ENCODE results near the gene CDC42. TPM values are rescaled to one million over a fixed set of nuclear protein-coding genes. Genes with fewer than 3 reads are reported as not detected.

Gene CDC42
- total RNA-seq, 2 experiments from 2014 or later: 318 to 322 TPM

DNA sequence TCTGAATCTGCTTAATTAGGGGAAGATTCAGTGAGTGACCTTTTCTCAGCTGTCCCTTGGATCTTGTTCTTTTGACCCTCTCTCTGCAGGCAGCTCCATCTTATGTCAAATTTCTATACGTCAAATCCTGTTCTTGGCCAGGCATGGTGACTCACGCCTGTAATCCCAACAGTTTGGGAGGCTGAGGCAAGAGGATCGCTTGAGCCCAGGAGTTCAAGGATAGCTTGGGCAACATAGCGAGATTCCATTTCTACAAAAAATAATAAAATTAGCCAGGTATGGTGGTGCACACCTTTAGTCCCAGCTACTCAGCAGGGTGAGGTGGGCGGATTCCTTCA lies 12.3 kb upstream of the CDC42 start:
- Mint-ChIP-seq H3K4me3 (peak overlapping the region; percentile 69), H3K36me3 (ENCODE audit: low read depth) (no peaks in the 10 kb centered on the region), H3K27ac (peak overlapping the region; percentile 97), H3K27me3 (ENCODE audit: low read depth) (no peaks in the 10 kb centered on the region), H3K9me3 (peaks cover under 1% of the 10 kb centered on the region), H3K4me1 (ENCODE audit: low read depth) (peaks cover 56% of the 10 kb centered on the region)
- DNase-seq: no peak
- intact Hi-C loops (cut with micrococcal nuclease): loop anchor here (1.0 kb wide), 2 partner anchors 8 to 13 kb away; no protein-coding TSS in a partner anchor
- CTCF ChIA-PET: interaction anchor here (0.7 to 3.2 kb wide), 6 partner anchors 9 to 42 kb away, joined by 3 to 27 read pairs (median 6); partner anchors contain the start of gene CDC42

DNA sequence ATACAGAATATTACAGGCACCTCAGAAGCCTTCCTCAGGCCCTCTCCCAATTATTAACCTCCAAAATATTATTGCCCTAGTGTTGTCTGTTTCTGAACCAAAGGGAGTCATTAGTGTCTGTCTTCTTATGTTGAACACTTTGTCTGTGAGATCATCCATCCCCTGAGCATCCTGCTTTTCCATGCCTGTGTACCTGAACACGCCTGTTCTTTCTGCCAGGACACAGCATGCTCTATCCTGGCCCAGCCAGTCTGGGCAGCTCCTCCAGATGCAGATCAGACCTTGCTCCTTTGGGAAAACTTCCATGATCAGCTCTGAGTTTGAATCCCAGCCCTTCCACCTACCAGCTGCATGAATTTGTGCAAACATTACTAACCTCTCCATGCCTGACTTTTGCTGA lies 11.0 kb upstream of the CDC42 start:
- DNase-seq: no peak
- Mint-ChIP-seq H3K27ac (peak overlapping the region; percentile 97), H3K4me1 (ENCODE audit: low read depth) (peaks cover 58% of the 10 kb centered on the region), H3K4me3 (no peak overlapping the region), H3K27me3 (ENCODE audit: low read depth) (no peaks in the 10 kb centered on the region), H3K9me3 (peaks cover 4% of the 10 kb centered on the region), H3K36me3 (ENCODE audit: low read depth) (peaks cover 1% of the 10 kb centered on the region)
- intact Hi-C loops (cut with micrococcal nuclease): no loop called here
- CTCF ChIA-PET: interaction anchor here (0.6 kb wide), 1 partner anchor 22 kb away, joined by 8 read pairs; no protein-coding TSS in a partner anchor

DNA sequence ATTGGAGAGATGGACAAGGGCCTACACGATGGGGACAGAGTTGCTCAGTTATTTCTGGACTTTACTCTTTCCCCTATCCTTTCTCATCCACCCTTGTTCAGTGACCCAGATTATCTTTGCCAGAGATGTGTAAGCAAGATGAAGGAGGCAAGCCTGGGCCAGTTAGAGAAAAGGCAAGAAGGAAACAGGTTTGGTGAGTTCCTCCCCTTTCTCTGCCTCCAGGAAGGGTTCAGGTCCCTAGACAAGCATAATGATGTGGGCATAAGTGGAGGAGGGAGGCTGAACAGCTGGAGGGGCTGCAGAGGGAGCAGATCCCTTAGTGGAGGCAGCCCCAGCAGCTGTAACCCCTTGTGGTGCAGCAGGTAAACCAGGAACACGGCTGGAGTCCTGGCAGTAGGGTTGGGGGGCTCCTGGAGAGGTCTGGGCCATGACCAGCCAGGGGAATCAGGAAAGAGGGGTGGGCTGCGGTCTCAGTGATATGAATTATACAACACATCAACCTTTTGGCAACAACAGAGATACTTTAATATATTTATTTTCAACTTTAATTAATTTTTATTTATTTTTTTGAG lies 9.2 kb upstream of the CDC42 start:
- H3K27me3 Mint-ChIP-seq (ENCODE audit: low read depth): no peaks in the 10 kb centered on the region
- no peak overlapping the region for H3K4me3 Mint-ChIP-seq
- CTCF ChIA-PET: no interaction called here
- H3K36me3 Mint-ChIP-seq (ENCODE audit: low read depth): peaks cover 1% of the 10 kb centered on the region
- peak overlapping the region; percentile 44 for H3K27ac Mint-ChIP-seq
- peaks cover 60% of the 10 kb centered on the region for H3K4me1 Mint-ChIP-seq (ENCODE audit: low read depth)
- H3K9me3 Mint-ChIP-seq: peaks cover 4% of the 10 kb centered on the region
- DNase-seq: no peak
- intact Hi-C loops (cut with micrococcal nuclease): no loop called here

DNA sequence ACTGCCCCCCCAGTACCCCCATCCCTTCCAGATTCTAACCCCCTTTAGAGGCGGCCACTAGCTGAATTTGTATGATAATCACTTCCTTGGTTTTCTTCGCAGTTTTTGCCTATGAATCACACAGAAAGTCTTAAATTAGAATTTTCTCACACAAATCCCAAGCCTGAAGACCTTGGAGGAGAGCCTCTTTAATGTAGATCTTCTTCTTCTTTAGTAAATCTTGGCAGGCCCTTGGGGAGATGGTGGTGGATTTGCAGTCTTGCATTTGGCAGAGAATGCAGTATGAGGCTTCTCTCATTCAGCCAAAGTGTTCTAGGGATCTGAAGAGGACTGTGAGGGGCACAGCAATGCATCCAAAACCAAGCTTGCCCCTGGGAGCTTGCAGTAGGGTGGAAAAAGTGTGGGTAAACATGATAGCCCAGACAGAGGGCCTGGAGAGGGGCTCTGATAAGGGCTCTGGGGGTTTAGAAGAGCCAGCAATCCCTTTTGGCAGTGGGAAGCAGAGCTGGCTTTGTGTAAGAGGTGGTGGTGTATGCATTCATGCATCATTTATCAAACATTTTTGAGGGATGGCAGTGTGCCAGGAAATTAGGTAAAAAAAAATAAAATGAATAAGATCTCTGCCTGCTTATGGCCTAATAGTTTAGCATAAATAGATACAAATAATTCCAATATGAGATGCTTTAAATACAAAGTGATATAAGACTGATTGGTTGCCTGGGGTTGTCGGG lies 7.7 kb upstream of the CDC42 start:
- H3K36me3 Mint-ChIP-seq (ENCODE audit: low read depth): peaks cover 1% of the 10 kb centered on the region
- intact Hi-C loops (cut with micrococcal nuclease): no loop called here
- H3K27ac Mint-ChIP-seq: peak overlapping the region; percentile 2
- CTCF ChIA-PET: no interaction called here
- peaks cover 63% of the 10 kb centered on the region for H3K4me1 Mint-ChIP-seq (ENCODE audit: low read depth)
- peaks cover 4% of the 10 kb centered on the region for H3K9me3 Mint-ChIP-seq
- no peaks in the 10 kb centered on the region for H3K27me3 Mint-ChIP-seq (ENCODE audit: low read depth)
- H3K4me3 Mint-ChIP-seq: no peak overlapping the region
- no peak for DNase-seq

DNA sequence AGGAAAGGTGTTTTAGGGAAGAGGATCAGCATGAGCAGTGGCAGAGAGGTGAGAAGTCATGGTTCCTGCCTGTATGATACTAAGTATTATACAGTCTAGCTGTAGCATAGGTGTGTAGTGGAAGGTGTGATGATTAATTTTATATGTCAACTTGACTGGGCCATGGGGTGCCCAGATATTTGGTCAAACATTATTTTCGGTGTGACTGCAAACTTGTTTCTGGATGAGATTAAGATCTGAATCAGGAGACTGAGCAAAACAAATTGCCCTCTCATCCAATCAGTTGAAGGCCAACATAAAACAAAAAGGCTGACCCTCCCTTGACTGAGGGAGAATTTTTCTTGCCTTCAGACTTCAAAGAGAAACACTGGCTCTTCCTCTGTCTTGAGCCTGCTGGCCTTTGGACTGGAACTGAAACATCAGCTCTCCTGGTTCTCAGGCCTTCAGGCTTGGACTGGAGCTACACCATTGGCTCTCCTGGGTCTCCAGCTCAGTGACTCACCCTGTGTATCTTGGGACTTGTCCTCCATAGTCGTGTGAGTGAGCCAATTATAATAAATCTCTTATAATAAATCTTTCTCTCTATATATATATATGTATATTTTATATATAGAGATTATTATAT lies 6.8 kb upstream of the CDC42 start:
- no peak for DNase-seq
- H3K4me1 Mint-ChIP-seq (ENCODE audit: low read depth): peaks cover 57% of the 10 kb centered on the region
- CTCF ChIA-PET: no interaction called here
- no peak overlapping the region for H3K4me3 Mint-ChIP-seq
- H3K9me3 Mint-ChIP-seq: peaks cover 4% of the 10 kb centered on the region
- intact Hi-C loops (cut with micrococcal nuclease): loop anchor here (1.0 kb wide), 1 partner anchor 21 kb away; no protein-coding TSS in a partner anchor
- H3K27me3 Mint-ChIP-seq (ENCODE audit: low read depth): no peaks in the 10 kb centered on the region
- H3K36me3 Mint-ChIP-seq (ENCODE audit: low read depth): peaks cover 1% of the 10 kb centered on the region
- peak overlapping the region; percentile 20 for H3K27ac Mint-ChIP-seq

DNA sequence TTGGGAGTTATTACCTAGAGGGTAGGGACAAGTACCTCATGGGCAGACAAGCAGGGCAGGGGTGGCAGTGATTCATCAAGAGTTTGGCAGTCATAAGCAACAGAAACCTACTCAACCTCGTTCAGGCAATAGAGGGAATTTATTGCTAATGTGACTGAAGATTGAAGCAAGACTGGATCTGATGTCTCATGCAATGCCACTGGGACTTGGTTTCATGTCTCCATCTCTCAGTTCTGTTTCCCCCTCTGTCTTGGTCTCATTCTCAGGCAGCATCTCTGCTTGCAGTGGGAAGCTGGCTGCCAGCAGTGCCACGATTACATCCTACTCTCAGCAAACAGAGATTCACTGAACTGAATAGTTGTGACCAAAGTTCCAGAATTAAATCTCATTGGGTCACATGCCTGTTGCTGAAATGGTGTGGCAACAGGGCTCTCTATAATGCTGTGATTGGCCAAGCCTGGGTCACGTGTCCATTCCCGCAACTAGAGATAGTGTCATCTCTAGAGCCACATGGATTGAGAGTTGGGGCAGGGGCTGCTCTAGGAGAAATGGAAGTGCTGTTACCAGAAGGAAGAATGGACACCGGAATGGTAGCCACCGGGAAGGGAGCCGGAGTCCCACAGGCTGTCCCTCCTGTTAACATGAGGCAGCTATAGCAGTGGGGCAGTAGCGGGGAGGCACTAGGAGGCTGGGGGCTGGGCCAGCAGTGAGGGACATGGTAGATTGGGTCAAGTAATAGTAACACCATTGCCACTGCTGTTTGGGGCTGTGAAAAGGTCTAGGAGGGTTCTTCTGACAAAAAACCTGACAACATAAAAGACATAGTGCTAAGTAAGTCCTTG lies 3.9 kb upstream of the CDC42 start:
- peaks cover 1% of the 10 kb centered on the region for H3K36me3 Mint-ChIP-seq (ENCODE audit: low read depth)
- intact Hi-C loops (cut with micrococcal nuclease): loop anchor here (1.0 to 2.0 kb wide), 4 partner anchors 8 to 270 kb away; no protein-coding TSS in a partner anchor
- peak overlapping the region; percentile 62 for H3K27ac Mint-ChIP-seq
- DNase-seq: peak; percentile 68
- H3K27me3 Mint-ChIP-seq (ENCODE audit: low read depth): no peaks in the 10 kb centered on the region
- H3K9me3 Mint-ChIP-seq: peaks cover 4% of the 10 kb centered on the region
- CTCF ChIA-PET: interaction anchor here (0.6 to 3.2 kb wide), 5 partner anchors 9 to 398 kb away, joined by 3 to 13 read pairs (median 5); no protein-coding TSS in a partner anchor
- H3K4me1 Mint-ChIP-seq (ENCODE audit: low read depth): peaks cover 53% of the 10 kb centered on the region
- peak overlapping the region; percentile 45 for H3K4me3 Mint-ChIP-seq

DNA sequence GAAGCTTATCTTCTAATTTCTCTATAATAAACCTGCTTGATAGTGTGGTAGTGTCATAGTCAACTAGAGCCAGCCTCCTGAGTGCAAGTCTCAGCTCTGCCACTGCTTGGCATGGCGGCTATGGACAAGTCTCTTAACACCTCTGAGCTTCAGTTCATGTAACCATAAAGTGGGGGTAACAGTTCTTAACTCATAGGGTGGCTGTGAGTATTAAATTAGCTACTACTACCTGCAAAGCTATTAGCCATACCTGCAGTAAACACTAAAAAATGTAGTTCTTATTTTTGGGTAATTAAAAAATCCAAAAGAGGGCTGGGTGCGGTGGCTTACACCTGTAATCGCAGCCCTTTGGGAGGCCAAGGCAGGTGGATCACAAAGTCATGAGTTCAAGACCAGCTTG lies 2.2 kb upstream of the CDC42 start:
- CTCF ChIA-PET: interaction anchor here (1.0 to 3.2 kb wide), 6 partner anchors 10 to 55 kb away, joined by 3 to 13 read pairs (median 3); no protein-coding TSS in a partner anchor
- peaks cover 51% of the 10 kb centered on the region for H3K4me1 Mint-ChIP-seq (ENCODE audit: low read depth)
- no peaks in the 10 kb centered on the region for H3K27me3 Mint-ChIP-seq (ENCODE audit: low read depth)
- H3K36me3 Mint-ChIP-seq (ENCODE audit: low read depth): peaks cover 9% of the 10 kb centered on the region
- intact Hi-C loops (cut with micrococcal nuclease): no loop called here
- DNase-seq: no peak
- H3K9me3 Mint-ChIP-seq: peaks cover 2% of the 10 kb centered on the region
- no peak overlapping the region for H3K27ac Mint-ChIP-seq
- no peak overlapping the region for H3K4me3 Mint-ChIP-seq

DNA sequence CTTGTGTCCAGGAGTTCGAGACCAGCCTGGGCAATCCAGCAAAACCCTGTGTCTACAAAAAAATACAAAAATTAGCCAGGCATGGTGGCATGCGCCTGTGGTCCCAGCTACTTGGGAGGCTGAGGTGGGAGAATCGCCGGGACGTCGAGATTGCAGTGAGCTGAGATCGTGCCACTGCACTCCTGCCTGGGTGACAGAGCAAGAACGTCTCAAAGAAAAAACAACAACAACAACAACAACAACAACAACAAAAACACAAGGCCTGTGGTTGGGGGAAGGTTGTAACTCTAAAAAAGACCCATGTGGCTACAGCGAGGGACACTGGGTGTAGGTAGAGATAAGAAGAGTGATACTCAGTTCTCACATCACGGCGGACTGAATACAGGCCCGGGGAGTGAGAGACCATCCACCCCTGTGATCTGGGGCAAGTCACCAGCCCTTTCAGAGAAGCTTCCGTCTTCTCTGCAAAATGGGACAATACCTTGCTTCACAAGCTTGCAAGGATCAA lies 848 bp upstream of the CDC42 start:
- peak overlapping the region; percentile 92 for H3K27ac Mint-ChIP-seq
- H3K9me3 Mint-ChIP-seq: no peaks in the 10 kb centered on the region
- H3K4me1 Mint-ChIP-seq (ENCODE audit: low read depth): peaks cover 62% of the 10 kb centered on the region
- CTCF ChIA-PET: interaction anchor here (1.1 to 3.2 kb wide), 4 partner anchors 12 to 39 kb away, joined by 3 to 13 read pairs (median 4); no protein-coding TSS in a partner anchor
- intact Hi-C loops (cut with micrococcal nuclease): loop anchor here (2.0 kb wide), 1 partner anchor 25 kb away; no protein-coding TSS in a partner anchor
- H3K36me3 Mint-ChIP-seq (ENCODE audit: low read depth): peaks cover 19% of the 10 kb centered on the region
- H3K4me3 Mint-ChIP-seq: peak overlapping the region; percentile 85
- H3K27me3 Mint-ChIP-seq (ENCODE audit: low read depth): no peaks in the 10 kb centered on the region
- DNase-seq: no peak

DNA sequence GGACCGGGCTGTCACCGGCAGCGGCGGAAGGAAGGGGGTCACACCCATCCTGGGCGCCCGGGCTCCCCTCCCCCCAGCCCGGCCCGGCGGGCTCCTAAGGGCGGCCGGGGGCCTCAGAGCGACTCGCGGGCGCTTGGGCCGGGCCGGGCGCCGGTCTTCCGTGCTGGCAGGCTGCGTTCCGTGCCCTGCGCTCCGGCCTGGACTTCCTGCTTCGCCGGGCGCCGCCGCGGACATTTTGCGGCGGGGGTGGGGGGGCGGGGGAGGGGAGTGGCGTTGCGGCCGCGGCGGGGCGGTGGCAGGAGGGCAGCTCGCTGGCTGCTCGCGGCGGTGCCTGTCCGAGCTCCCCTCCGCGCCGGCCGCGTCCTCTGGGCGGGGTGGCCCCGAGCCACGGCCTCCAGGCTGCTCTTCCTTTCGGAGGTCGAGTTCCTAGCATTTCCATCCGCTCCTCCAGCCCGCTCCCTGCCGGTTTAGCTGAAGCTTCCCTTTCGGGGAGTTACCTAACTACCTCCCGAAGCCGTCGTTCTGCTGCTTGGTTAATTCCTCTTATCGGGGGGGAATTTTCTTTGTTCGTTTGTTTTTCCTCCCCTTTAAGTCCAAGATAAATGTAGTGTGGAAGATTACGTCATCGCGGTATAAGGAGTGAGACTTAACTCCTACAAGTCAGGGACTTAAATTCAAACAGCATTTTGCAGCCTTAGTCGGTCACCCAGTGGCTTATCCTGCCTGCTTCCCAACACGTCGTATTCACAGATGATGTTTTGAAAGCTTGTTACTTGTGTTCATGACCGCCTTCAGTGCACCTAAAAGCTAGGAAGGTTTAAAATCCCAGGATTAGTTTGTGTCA lies 730 bp downstream of the CDC42 start:
- Mint-ChIP-seq H3K36me3 (ENCODE audit: low read depth) (peaks cover 31% of the 10 kb centered on the region), H3K27ac (peak overlapping the region; percentile 98), H3K4me3 (peak overlapping the region; percentile 95), H3K9me3 (no peaks in the 10 kb centered on the region), H3K27me3 (ENCODE audit: low read depth) (no peaks in the 10 kb centered on the region), H3K4me1 (ENCODE audit: low read depth) (peaks cover 64% of the 10 kb centered on the region)
- intact Hi-C loops (cut with micrococcal nuclease): loop anchor here (1.0 to 2.0 kb wide), 3 partner anchors 13 to 28 kb away; no protein-coding TSS in a partner anchor
- CTCF ChIA-PET: interaction anchor here (0.9 to 3.7 kb wide), 7 partner anchors 13 to 46 kb away, joined by 3 to 24 read pairs (median 4); no protein-coding TSS in a partner anchor
- peak; percentile 55 for DNase-seq

DNA sequence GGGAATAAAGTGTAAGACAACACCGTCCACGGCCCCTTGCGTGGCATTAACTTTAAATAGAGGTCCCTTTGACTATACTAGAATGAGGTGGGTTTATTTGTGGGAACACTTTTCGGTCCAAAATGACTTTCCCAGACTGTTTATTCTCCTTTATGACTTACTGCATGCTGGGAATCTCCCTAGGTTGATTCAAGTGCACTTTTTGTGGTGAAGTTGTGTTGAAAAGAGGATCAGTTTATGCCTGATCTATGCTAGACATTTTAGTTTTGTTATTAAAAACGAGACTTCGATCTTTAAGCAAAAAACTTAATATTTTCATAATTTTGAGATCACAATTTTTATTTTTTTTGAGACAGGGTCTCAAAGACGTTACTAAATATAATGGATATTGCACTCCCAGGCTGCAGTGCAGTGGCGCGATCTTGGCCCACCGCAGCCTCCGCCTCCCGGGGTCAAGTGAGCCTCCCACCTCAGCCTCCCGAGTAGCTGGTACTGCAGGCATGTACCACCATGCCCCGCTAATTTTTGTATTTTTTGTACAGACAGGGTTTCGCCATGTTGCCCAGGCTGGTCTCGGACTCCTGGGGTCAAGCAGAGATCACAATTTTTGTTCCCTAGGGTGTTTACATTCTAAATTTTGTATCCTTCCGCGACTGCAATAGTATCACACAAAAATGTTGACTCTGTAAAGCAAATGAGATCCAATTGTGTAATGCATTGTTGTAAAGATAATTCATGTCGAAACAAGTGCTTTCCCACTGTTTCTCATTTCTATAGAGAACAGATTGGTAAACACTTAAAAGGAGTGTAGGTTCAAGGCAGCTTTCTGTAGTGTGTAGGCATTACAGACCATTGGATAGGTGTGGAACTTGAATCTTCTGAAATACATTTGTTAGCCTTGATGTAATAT lies 1.6 kb downstream of the CDC42 start:
- peak overlapping the region; percentile 95 for H3K4me3 Mint-ChIP-seq
- no peak for DNase-seq
- peaks cover 59% of the 10 kb centered on the region for H3K4me1 Mint-ChIP-seq (ENCODE audit: low read depth)
- intact Hi-C loops (cut with micrococcal nuclease): loop anchor here (1.0 to 2.0 kb wide), 4 partner anchors 14 to 38 kb away; no protein-coding TSS in a partner anchor
- CTCF ChIA-PET: interaction anchor here (0.9 to 3.7 kb wide), 4 partner anchors 27 to 45 kb away, joined by 3 to 24 read pairs (median 4); no protein-coding TSS in a partner anchor
- H3K27ac Mint-ChIP-seq: peak overlapping the region; percentile 98
- no peaks in the 10 kb centered on the region for H3K9me3 Mint-ChIP-seq
- peaks cover 32% of the 10 kb centered on the region for H3K36me3 Mint-ChIP-seq (ENCODE audit: low read depth)
- no peaks in the 10 kb centered on the region for H3K27me3 Mint-ChIP-seq (ENCODE audit: low read depth)

All from activated naive CD4-positive, alpha-beta T cell treated with anti-CD3 and anti-CD28 coated beads for 36 hours (primary cell).